H1 (cell line): Measurements from ENCODE around the gene INPPL1. TPM values are rescaled to one million over a fixed set of nuclear protein-coding genes. Genes with fewer than 3 reads are reported as not detected.

ENCODE experiments used
- CTCF ChIA-PET: fragments of 300-600 bp; sonication (Branson Sonifier 250); formaldehyde crosslinking; loops from one replicate; lab custom pipeline; 2021; ENCODE audit not compliant: partially characterized antibody; lab: Charles Lee
- POLR2A ChIA-PET: fragments of 300-600 bp; sonication (Branson Sonifier 250); formaldehyde crosslinking; loops from one replicate; lab custom pipeline; 2021; ENCODE audit warnings: inconsistent platforms; ENCODE audit not compliant: partially characterized antibody; lab: Charles Lee
- DNase-seq, 2 experiments: peaks; one replicate each; pipeline versions ENCODE4 v3.0.0 to v3.0.0-alpha.2; 2010 to 2022; ENCODE audit warnings: low spot score in 2 of 2, low read depth in 1 of 2, mixed read lengths in 1 of 2
- FAIRE-seq: peaks from 2 replicates; lab custom pipeline; 2011; peaks lifted over from hg19 to GRCh38; lab: Jason Lieb, UNC
- H2AFZ ChIP-seq: 2 replicates; pipeline ENCODE4 v1.8.1; 2012; ENCODE audit warnings: low read length, inconsistent platforms
- H2AK5ac ChIP-seq: 2 replicates; pipeline ENCODE4 v1.6.1; 2013; ENCODE audit warnings: low read depth, low read length
- H2BK120ac ChIP-seq: replicated peaks from 2 replicates; pipeline ENCODE3; 2013; ENCODE audit warnings: low read depth, low read length, inconsistent platforms
- H2BK12ac ChIP-seq: 2 replicates; pipeline ENCODE4 v1.6.1; 2013; ENCODE audit warnings: low read depth, low read length
- H2BK15ac ChIP-seq: 2 replicates; pipeline ENCODE4 v1.6.1; 2013; ENCODE audit warnings: low read length
- H2BK20ac ChIP-seq: 2 replicates; pipeline ENCODE4 v1.6.1; 2013; ENCODE audit warnings: low read length
- H2BK5ac ChIP-seq: 2 replicates; pipeline ENCODE4 v1.6.1; 2013; ENCODE audit warnings: low read depth, low read length
- H3K14ac ChIP-seq: 2 replicates; pipeline ENCODE4 v1.6.1; 2013; ENCODE audit warnings: inconsistent platforms; ENCODE audit not compliant: insufficient read length
- H3K18ac ChIP-seq: 2 replicates; pipeline ENCODE4 v1.6.1; 2013; ENCODE audit warnings: low read length; ENCODE audit errors: extremely low read depth
- H3K23ac ChIP-seq: 2 replicates; pipeline ENCODE4 v1.6.1; 2013; ENCODE audit warnings: inconsistent platforms; ENCODE audit not compliant: insufficient read length
- H3K23me2 ChIP-seq: 2 replicates; pipeline ENCODE4 v1.6.1; 2013; ENCODE audit warnings: low read depth, low read length
- H3K27ac ChIP-seq: 2 replicates; pipeline ENCODE4 v1.6.1; 2011; ENCODE audit warnings: low read depth, low read length, inconsistent platforms
- H3K27me3 ChIP-seq, 4 experiments: replicated peaks in 1 of 4; 1 replicate in 1 of 4; 2 replicates in 3 of 4; pipeline versions ENCODE4 v1.6.1 to v1.8.1; 2011 to 2013; ENCODE audit warnings: low read length in 3 of 4, mild to moderate bottlenecking in 3 of 4, inconsistent platforms in 2 of 4, mixed read lengths in 2 of 4, moderate library complexity in 1 of 4; ENCODE audit not compliant: control insufficient read depth in 3 of 4, insufficient read depth in 3 of 4; ENCODE audit errors: extremely low read depth in 1 of 4
- H3K36me3 ChIP-seq, 4 experiments: 2 replicates each; pipeline versions ENCODE4 v1.6.1 to v1.8.1; 2011 to 2013; ENCODE audit warnings: mild to moderate bottlenecking in 4 of 4, low read length in 3 of 4, moderate library complexity in 2 of 4, control low read depth in 1 of 4, inconsistent platforms in 1 of 4; ENCODE audit not compliant: insufficient read depth in 4 of 4, control insufficient read depth in 2 of 4
- H3K4ac ChIP-seq: replicated peaks from 2 replicates; pipeline ENCODE3; 2013; ENCODE audit warnings: low read length, low read depth, mixed read lengths, inconsistent platforms; ENCODE audit not compliant: insufficient read length
- H3K4me1 ChIP-seq, 4 experiments: replicated peaks in 1 of 4; 1 replicate in 1 of 4; 2 replicates in 3 of 4; pipeline versions ENCODE4 v1.6.1 to v1.8.1; 2011 to 2013; ENCODE audit warnings: low read length in 3 of 4, inconsistent platforms in 2 of 4, mixed read lengths in 1 of 4; ENCODE audit not compliant: insufficient read depth in 4 of 4, control insufficient read depth in 3 of 4
- H3K4me2 ChIP-seq, 2 experiments: 2 replicates each; pipeline versions ENCODE4 v1.6.1 to v1.8.1; 2011 to 2013; ENCODE audit warnings: low read depth in 2 of 2, low read length in 2 of 2, control low read depth in 1 of 2, inconsistent platforms in 1 of 2, mild to moderate bottlenecking in 1 of 2; ENCODE audit not compliant: insufficient read depth in 1 of 2
- H3K4me3 ChIP-seq, 4 experiments: fragments of 200-600, 300-600 bp in 1 of 4; sonication (generic), shearing (Covaris generic), sonication (Bioruptor Twin) in 1 of 4; 2 replicates each; pipeline versions ENCODE4 v1.5.1 to v1.8.1; 2011 to 2016; ENCODE audit warnings: low read length in 4 of 4, low read depth in 3 of 4, control low read depth in 2 of 4, inconsistent platforms in 2 of 4, mild to moderate bottlenecking in 2 of 4, mixed read lengths in 1 of 4, moderate library complexity in 1 of 4; ENCODE audit not compliant: insufficient read depth in 2 of 4; ENCODE audit errors: extremely low read depth in 1 of 4
- H3K56ac ChIP-seq: replicated peaks from 2 replicates; pipeline ENCODE3; 2013; ENCODE audit warnings: low read depth, mild to moderate bottlenecking, mixed read lengths, low read length, inconsistent platforms; ENCODE audit not compliant: insufficient read length
- H3K79me1 ChIP-seq: 2 replicates; pipeline ENCODE4 v1.6.1; 2013; ENCODE audit warnings: low read depth, low read length, control low read depth
- H3K79me2 ChIP-seq, 2 experiments: 2 replicates each; pipeline versions ENCODE4 v1.6.1 to v1.8.1; 2012 to 2013; ENCODE audit warnings: low read length in 2 of 2, mild to moderate bottlenecking in 2 of 2, inconsistent platforms in 1 of 2; ENCODE audit not compliant: insufficient read depth in 2 of 2, control insufficient read depth in 1 of 2
- H3K9ac ChIP-seq, 4 experiments: replicated peaks in 1 of 4; 1 replicate in 1 of 4; 2 replicates in 3 of 4; pipeline versions ENCODE4 v1.6.1 to v1.8.1; 2011 to 2013; ENCODE audit warnings: low read depth in 3 of 4, low read length in 3 of 4, control low read depth in 2 of 4, mild to moderate bottlenecking in 2 of 4, moderate library complexity in 2 of 4, inconsistent platforms in 1 of 4; ENCODE audit errors: extremely low read depth in 1 of 4
- H3K9me3 ChIP-seq, 2 experiments: 2 replicates each; pipeline versions ENCODE4 v1.6.1 to v1.8.1; 2012 to 2013; ENCODE audit warnings: mild to moderate bottlenecking in 2 of 2, moderate library complexity in 2 of 2, control low read depth in 1 of 2, inconsistent platforms in 1 of 2, low read depth in 1 of 2, low read length in 1 of 2, mixed read lengths in 1 of 2; ENCODE audit not compliant: insufficient read depth in 2 of 2
- H4K20me1 ChIP-seq, 2 experiments: replicated peaks in 1 of 2; 2 replicates each; pipeline versions ENCODE3 to v1.8.1; 2011 to 2013; ENCODE audit warnings: inconsistent platforms in 2 of 2, low read length in 2 of 2, mild to moderate bottlenecking in 1 of 2; ENCODE audit not compliant: insufficient read depth in 2 of 2, control insufficient read depth in 1 of 2
- H4K5ac ChIP-seq: 2 replicates; pipeline ENCODE4 v1.6.1; 2013; ENCODE audit warnings: low read length, low read depth, mixed read lengths, inconsistent platforms; ENCODE audit not compliant: insufficient read length
- H4K8ac ChIP-seq: 2 replicates; pipeline ENCODE4 v1.8.0; 2013; ENCODE audit warnings: mild to moderate bottlenecking, moderate library complexity, low read length, inconsistent platforms; ENCODE audit not compliant: insufficient read depth; ENCODE audit errors: extremely low read depth
- H4K91ac ChIP-seq: replicated peaks from 2 replicates; pipeline ENCODE3; 2013; ENCODE audit warnings: low read length, mixed read lengths, inconsistent platforms; ENCODE audit not compliant: insufficient read length
- BCL11A ChIP-seq, 2 experiments: IDR thresholded peaks; one replicate each; pipeline ENCODE4 v1.6.1; 2011; ENCODE audit warnings: low read depth in 2 of 2, low read length in 2 of 2, mild to moderate bottlenecking in 2 of 2
- EP300 ChIP-seq, 2 experiments: IDR thresholded peaks; 1 replicate in 1 of 2; 2 replicates in 1 of 2; pipeline ENCODE4 v1.6.1; 2011 to 2012; ENCODE audit warnings: low read depth in 2 of 2, low read length in 2 of 2, mild to moderate bottlenecking in 2 of 2, borderline replicate concordance in 1 of 2, inconsistent platforms in 1 of 2, moderate library complexity in 1 of 2
- RFX5 ChIP-seq: IDR thresholded peaks from 2 replicates; pipeline ENCODE4 v1.6.1; 2011; ENCODE audit warnings: low read depth, low read length, improper control_type of control experiment, borderline replicate concordance
- SIN3A ChIP-seq, 2 experiments: IDR thresholded peaks in 1 of 2; conservative IDR thresholded peaks in 1 of 2; 2 replicates each; pipeline ENCODE4 v1.6.1; 2011 to 2012; ENCODE audit warnings: low read length in 2 of 2, improper control_type of control experiment in 1 of 2, low read depth in 1 of 2, mild to moderate bottlenecking in 1 of 2
- SIRT6 ChIP-seq: IDR thresholded peaks from one replicate; pipeline ENCODE4 v1.7.1; 2012; ENCODE audit warnings: low read length, inconsistent platforms
- SRF ChIP-seq: IDR thresholded peaks from 2 replicates; pipeline ENCODE4 v1.6.1; 2011; ENCODE audit warnings: mild to moderate bottlenecking, low read depth, low read length, moderate library complexity
- WGBS, 2 experiments: shearing (Covaris generic) in 1 of 2; methylation state at CpG; one replicate each; pipeline versions ENCODE4 v1.1.6 to v1.1.7; 2013 to 2015; ENCODE audit warnings: low lambda C conversion rate in 2 of 2, mixed read lengths in 2 of 2, inconsistent platforms in 1 of 2, low coverage in 1 of 2, missing lambda C conversion rate in 1 of 2; ENCODE audit not compliant: insufficient replicate concordance in 2 of 2, insufficient coverage in 1 of 2, insufficient read length in 1 of 2; ENCODE audit errors: extremely low coverage in 1 of 2, missing lambda C conversion rate in 1 of 2; 5-methylcytosine and 5-hydroxymethylcytosine counted together
- polyA plus RNA-seq, 7 experiments: library from polyadenylated mRNA; depleted of rRNA in 3 of 7; stranded (reverse) in 5 of 7; unstranded in 2 of 7; fragments of >200 nt in 5 of 7; fragments of 200-250 nt in 2 of 7; gene quantifications; 1 replicate in 5 of 7; 2 replicates in 1 of 7; 4 replicates in 1 of 7; pipeline versions ENCODE4 v1.2.1 to v1.2.3, GENCODE V29; 2011 to 2013; ENCODE audit warnings: missing spikeins in 2 of 7, mixed read lengths in 2 of 7
- total RNA-seq: library from RNA; stranded (reverse); fragmentation: NEBNext Ultra II Directional; extraction: Animal tissue kit (Norgen Biotek cat#: 25700); gene quantifications from 2 replicates; pipeline ENCODE4 v1.2.1, GENCODE V29; 2021

The INPPL1 gene
- total and polyA plus RNA-seq, 2 of the 8 experiments (the other 6 are each of a cell fraction or from before 2014, with no cell fraction given), result 54.5 to 79.5 TPM

DNA sequence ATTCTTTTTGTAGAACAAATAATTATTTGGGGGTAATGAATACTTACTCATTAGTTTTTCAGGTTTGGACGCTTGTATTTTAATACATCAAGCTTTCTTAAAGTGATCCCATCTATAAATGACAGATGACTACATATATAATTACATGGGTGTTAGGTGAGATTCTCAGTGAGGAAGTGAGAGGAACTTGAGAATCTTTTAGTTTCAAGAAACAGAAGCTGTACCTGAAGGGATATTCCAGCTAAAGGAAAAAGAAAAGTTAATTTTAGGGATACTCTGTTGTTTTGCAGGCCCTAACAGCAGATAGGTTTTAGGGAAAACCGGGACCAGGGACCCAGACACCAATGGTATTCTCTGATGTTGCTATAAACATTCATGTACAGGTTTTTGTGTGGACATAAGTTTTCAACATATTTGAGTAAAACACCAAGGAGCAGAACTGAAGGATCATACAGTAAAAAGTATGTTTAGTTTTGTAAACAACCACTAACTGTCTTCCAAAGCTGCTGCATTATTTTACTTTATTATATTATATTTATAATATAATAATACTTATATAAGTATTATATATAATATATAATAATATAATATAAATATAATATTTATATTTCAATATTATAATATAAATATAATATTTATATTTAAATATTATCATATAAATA lies 43.5 kb downstream of the INPPL1 start:
- DNase-seq (no peak), FAIRE-seq (no peak)
- H4K8ac ChIP-seq, result no peak overlapping the region
- TF ChIP-seq BCL11A (IDR thresholded peaks at IDR 0.05; ENCODE audit: low read depth in 2 of 2, low read length in 2 of 2) (no peak), SIRT6 (no peak), RFX5 (no peak), EP300 (IDR thresholded peaks at IDR 0.05; ENCODE audit: borderline replicate concordance in 1 of 2, low read depth in 2 of 2, low read length in 2 of 2) (no peak), SIN3A (conservative IDR thresholded peaks at IDR 0.05 in 1 of 2, IDR thresholded peaks at IDR 0.05 in 1 of 2; ENCODE audit: low read depth in 1 of 2, low read length in 2 of 2) (no peak), SRF (no peak)
- H3K36me3 ChIP-seq, result no peaks in the 10 kb centered on the region
- H4K91ac ChIP-seq, result no peak overlapping the region
- no peak overlapping the region for H3K4me3 ChIP-seq
- H3K23me2 ChIP-seq, result no peaks in the 10 kb centered on the region
- no peaks in the 10 kb centered on the region for H4K20me1 ChIP-seq
- H2BK12ac ChIP-seq, result no peak overlapping the region
- H2BK5ac ChIP-seq, result no peak overlapping the region
- no peak overlapping the region for H2AK5ac ChIP-seq
- WGBS, 2 experiments, result 86% methylated on average over 2 of the region's 2 CpGs; no CpG with 5 or more reads in 1 of the 2 experiments
- no peak overlapping the region for H3K23ac ChIP-seq
- H2BK15ac ChIP-seq, result no peak overlapping the region
- H2AFZ ChIP-seq, result no peak overlapping the region
- no peak overlapping the region for H2BK120ac ChIP-seq
- H3K56ac ChIP-seq, result no peak overlapping the region
- no peak overlapping the region for H2BK20ac ChIP-seq
- no peaks in the 10 kb centered on the region for H3K79me1 ChIP-seq
- H3K4me2 ChIP-seq, result no peak overlapping the region
- no peaks in the 10 kb centered on the region for H3K4me1 ChIP-seq
- H3K9ac ChIP-seq, result no peak overlapping the region
- no peaks in the 10 kb centered on the region for H3K9me3 ChIP-seq
- H3K79me2 ChIP-seq, result no peaks in the 10 kb centered on the region
- H4K5ac ChIP-seq, result no peak overlapping the region
- no peak overlapping the region for H3K27ac ChIP-seq
- H3K18ac ChIP-seq, result no peak overlapping the region
- H3K14ac ChIP-seq, result no peak overlapping the region
- no peaks in the 10 kb centered on the region; a peak in 1 of 7 replicates for H3K27me3 ChIP-seq
- ChIA-PET CTCF (interaction anchor here (0.6 to 2.0 kb wide), 7 partner anchors 18 to 163 kb away, joined by 3 to 6 read pairs (median 3); no protein-coding TSS in a partner anchor), POLR2A (no interaction called here)
- no peak overlapping the region for H3K4ac ChIP-seq
